Vagina (tissue), 2 donors: ENCODE results near the gene LNX2. TPM values are rescaled to one million over a fixed set of nuclear protein-coding genes. Genes with fewer than 3 reads are reported as not detected.

ENCODE experiments used
- DNase-seq, 2 donors: peaks; one replicate each; pipeline ENCODE4 v3.0.0-alpha.2; 2017; ENCODE audit errors: extremely low spot score in 2 of 2
- H3K27ac ChIP-seq: fragments of 200-600 bp; sonication (generic); one replicate; pipeline ENCODE4 v1.5.1; 2019
- H3K27me3 ChIP-seq: fragments of 200-600 bp; sonication (generic); one replicate; pipeline ENCODE4 v1.5.1; 2019
- H3K36me3 ChIP-seq, 2 donors: fragments of 200-600 bp; sonication (generic); one replicate each; pipeline ENCODE4 v1.5.1; 2017 to 2019
- H3K4me1 ChIP-seq: fragments of 200-600 bp; sonication (generic); one replicate; pipeline ENCODE4 v1.5.1; 2019
- H3K4me3 ChIP-seq, 2 donors: fragments of 200-600 bp; sonication (generic); 1 replicate in 1 of 2; 2 replicates in 1 of 2; pipeline ENCODE4 v1.5.1; 2016 to 2019
- H3K9me3 ChIP-seq: fragments of 200-600 bp; sonication (generic); one replicate; pipeline ENCODE4 v1.5.1; 2019
- POLR2A ChIP-seq, 2 donors: fragments of 450-650 bp; IDR thresholded peaks; one replicate each; pipeline ENCODE4 v1.6.1; 2017; ENCODE audit warnings: antibody characterized with exemption in 2 of 2, mild to moderate bottlenecking in 2 of 2, moderate library complexity in 2 of 2
- POLR2AphosphoS5 ChIP-seq, 2 donors: sonication (generic); formaldehyde crosslinking; IDR thresholded peaks; one replicate each; pipeline ENCODE4 v1.9.0; 2017; ENCODE audit warnings: antibody characterized with exemption in 2 of 2, mild to moderate bottlenecking in 2 of 2, low read depth in 1 of 2; ENCODE audit not compliant: insufficient read depth in 1 of 2
- intact Hi-C: fragments of 100-400 bp; cut with DNase I; formaldehyde crosslinking; loops from one replicate; pipeline ENCODE4 v1.15.1; 2023
- total RNA-seq: library from RNA; depleted of rRNA; stranded (reverse); fragments of >200 nt; gene quantifications from one replicate; pipeline ENCODE4 v1.2.3, GENCODE V29; 2016
- TF ChIP-seq, protein P1 (sequence below), 3 experiments: fragments of 450-650 bp in 2 of 3; fragments of 200-600 bp in 1 of 3; sonication (generic) in 1 of 3; IDR thresholded peaks; one replicate each; pipeline ENCODE4 v1.5.1; 2017 to 2019; ENCODE audit warnings: antibody characterized with exemption in 3 of 3, mild to moderate bottlenecking in 2 of 3, moderate library complexity in 2 of 3

The LNX2 gene
- total RNA-seq, 1 donor from 2014 or later, result 12.0 TPM

DNA sequence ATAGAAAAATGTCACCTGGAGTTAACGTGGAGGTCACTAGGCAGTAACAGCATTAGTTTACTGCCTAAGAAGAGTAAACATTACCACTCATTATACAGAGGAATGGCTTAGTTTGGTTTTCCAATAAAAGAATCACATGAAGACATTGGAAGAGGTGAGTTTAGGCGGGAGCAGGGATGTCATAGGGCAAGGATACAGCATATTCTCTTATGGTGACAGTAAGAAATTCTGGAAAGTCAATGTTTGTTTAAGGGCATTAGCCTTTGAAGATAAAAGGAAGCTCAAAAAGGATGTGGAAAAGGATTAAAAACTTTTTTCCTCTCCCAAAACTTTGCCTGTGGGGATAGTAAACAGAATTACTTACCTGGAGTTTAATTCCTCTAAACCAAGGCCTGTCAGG lies 5.5 kb upstream of the LNX2 start:
- no peaks in the 10 kb centered on the region for H3K27me3 ChIP-seq
- H3K27ac ChIP-seq, result no peak overlapping the region
- peaks cover 40% of the 10 kb centered on the region for H3K4me1 ChIP-seq
- no peak for DNase-seq
- H3K9me3 ChIP-seq, result no peaks in the 10 kb centered on the region
- H3K4me3 ChIP-seq, result no peak overlapping the region
- no peak for TF ChIP-seq POLR2AphosphoS5 (IDR thresholded peaks at IDR 0.05; ENCODE audit: insufficient read depth in 1 of 2, low read depth in 1 of 2)
- no peak for TF ChIP-seq POLR2A (IDR thresholded peaks at IDR 0.05)
- TF ChIP-seq, protein P1, sequence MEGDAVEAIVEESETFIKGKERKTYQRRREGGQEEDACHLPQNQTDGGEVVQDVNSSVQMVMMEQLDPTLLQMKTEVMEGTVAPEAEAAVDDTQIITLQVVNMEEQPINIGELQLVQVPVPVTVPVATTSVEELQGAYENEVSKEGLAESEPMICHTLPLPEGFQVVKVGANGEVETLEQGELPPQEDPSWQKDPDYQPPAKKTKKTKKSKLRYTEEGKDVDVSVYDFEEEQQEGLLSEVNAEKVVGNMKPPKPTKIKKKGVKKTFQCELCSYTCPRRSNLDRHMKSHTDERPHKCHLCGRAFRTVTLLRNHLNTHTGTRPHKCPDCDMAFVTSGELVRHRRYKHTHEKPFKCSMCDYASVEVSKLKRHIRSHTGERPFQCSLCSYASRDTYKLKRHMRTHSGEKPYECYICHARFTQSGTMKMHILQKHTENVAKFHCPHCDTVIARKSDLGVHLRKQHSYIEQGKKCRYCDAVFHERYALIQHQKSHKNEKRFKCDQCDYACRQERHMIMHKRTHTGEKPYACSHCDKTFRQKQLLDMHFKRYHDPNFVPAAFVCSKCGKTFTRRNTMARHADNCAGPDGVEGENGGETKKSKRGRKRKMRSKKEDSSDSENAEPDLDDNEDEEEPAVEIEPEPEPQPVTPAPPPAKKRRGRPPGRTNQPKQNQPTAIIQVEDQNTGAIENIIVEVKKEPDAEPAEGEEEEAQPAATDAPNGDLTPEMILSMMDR (IDR thresholded peaks at IDR 0.05), result no peak
- peaks cover 0 to 4% of the 10 kb centered on the region in 2 donors for H3K36me3 ChIP-seq
- intact Hi-C loops, result no loop called here

DNA sequence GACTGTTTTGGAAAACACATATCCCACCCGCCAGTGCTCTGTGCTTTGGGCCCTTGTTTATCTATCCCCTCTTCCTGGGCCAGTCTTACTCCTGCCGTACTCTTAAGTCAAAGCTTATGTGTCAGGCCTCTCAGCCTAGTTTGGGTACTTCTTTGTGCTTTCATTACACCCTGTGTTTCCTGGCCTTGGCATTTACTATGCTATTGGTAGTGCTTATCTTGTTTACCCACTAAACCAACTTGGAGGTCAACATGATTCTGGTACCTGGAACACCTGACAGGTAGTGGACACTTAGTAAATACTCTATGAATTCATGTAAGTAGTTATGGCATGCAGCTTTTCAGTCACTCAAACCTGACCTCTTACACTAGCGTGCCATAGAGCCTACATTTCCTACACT lies 3.7 kb upstream of the LNX2 start:
- H3K36me3 ChIP-seq, result peaks cover 0 to 4% of the 10 kb centered on the region in 2 donors
- no peak overlapping the region for H3K27ac ChIP-seq
- no peak for DNase-seq
- no peak overlapping the region for H3K4me3 ChIP-seq
- H3K27me3 ChIP-seq, result no peaks in the 10 kb centered on the region
- intact Hi-C loops, result no loop called here
- H3K9me3 ChIP-seq, result no peaks in the 10 kb centered on the region
- peaks cover 46% of the 10 kb centered on the region for H3K4me1 ChIP-seq
- TF ChIP-seq, protein P1 (IDR thresholded peaks at IDR 0.05), result no peak
- TF ChIP-seq POLR2AphosphoS5 (IDR thresholded peaks at IDR 0.05; ENCODE audit: insufficient read depth in 1 of 2, low read depth in 1 of 2) (no peak), POLR2A (IDR thresholded peaks at IDR 0.05) (no peak)

DNA sequence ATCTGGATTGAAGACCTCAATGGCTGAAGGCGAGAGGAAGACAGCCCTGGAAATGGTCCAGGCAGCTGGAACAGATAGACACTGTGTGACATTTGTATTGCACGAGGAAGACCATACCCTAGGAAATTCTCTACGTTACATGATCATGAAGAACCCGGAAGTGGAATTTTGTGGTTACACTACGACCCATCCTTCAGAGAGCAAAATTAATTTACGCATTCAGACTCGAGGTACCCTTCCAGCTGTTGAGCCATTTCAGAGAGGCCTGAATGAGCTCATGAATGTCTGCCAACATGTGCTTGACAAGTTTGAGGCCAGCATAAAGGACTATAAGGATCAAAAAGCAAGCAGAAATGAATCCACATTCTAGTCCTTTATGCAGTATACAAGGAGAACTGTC lies 2.6 kb upstream of the LNX2 start:
- Histone ChIP-seq H3K36me3 (peaks cover 0 to 4% of the 10 kb centered on the region in 2 donors), H3K27me3 (no peaks in the 10 kb centered on the region), H3K27ac (no peak overlapping the region), H3K4me1 (peaks cover 58% of the 10 kb centered on the region), H3K9me3 (no peaks in the 10 kb centered on the region), H3K4me3 (peak overlapping the region in 1 of 2 donors; percentile 96)
- intact Hi-C loops, result no loop called here
- no peak for TF ChIP-seq POLR2AphosphoS5 (IDR thresholded peaks at IDR 0.05; ENCODE audit: insufficient read depth in 1 of 2, low read depth in 1 of 2)
- DNase-seq, result no peak

DNA sequence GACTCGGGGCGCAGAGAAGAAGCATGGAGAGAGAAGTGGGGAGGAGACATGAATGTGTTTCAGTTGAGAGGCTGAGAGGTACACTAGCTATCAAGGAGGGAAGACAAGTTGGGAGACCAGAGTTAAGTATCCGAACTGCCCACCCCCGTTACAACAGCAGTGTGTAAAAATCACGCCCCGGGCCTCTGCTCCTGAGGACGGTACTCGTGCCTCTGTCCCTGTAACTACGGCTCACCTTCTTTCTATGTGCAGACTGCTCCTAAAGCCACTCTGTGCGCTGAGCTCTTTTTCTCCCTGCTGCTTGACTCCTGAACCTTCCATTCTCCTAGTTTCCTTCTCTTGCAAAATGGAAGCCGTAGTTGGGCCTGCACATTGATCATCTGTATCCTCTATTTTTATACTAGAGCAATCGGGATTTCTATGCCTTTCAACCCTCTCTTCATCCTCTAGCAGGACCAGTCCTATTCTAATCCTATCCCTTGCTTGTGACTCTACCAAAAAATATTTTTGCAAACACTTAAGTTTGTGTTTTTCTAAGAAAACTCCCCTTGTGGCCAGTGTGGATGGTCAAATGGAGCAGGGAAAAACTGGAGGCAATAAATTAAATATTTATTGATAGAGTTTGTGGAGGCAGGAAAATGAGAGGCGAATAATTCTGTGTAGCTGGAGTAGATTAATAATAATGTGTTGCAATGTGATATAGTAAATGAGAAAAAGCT lies 1.9 kb upstream of the LNX2 start:
- intact Hi-C loops, result no loop called here
- H3K4me1 ChIP-seq, result peaks cover 60% of the 10 kb centered on the region

DNA sequence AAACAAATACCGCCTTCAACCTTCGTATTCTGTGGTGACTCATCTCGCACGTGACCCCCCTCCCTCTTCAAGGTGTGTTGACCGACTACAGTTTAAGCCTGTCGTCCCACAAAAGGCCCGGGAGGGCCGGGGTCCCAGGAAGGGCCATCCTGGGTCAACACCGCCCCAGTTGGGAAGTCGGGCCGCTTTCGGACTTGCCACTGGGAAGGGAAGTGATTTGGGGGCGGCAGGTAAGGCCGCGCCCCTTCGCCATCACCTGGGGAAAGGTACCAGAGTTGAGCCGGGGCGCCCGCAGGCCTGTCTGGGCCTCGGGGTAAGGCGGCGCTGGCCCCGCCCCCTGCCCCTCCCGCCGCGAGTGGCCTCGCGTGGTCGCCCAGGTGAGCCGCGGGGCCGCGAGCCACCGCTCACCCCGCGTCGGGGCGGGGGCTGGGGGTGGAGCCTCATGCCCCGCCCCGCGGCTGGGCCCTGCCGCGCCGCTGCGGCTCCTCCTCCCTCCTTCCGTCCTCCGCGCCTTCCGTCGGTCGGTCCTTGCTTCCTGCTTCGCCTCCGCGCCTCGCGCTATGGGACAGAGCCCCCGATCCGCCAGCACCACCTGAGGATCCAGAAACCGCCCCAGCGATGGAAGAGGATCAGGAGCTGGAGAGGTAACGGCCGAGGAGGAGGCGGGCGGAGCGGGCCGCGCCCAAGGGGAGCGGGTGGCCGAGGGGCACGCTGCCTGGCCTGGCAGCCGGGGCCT lies 1.2 kb upstream of the LNX2 start, which contains the start of gene POLR1D:
TSS of gene POLR1D (plus strand) at position 527 of the 736 bp plus-strand sequence. CDS start at position 619, 92 bp downstream.
- H3K4me3 ChIP-seq, result peak within 1 kb of the TSS; percentile 67 to 96
- no peaks in the 10 kb centered on the region for H3K9me3 ChIP-seq
- intact Hi-C loops, result no loop called here
- peak in 1 of 2 donors; percentile 94 for DNase-seq
- H3K27me3 ChIP-seq, result no peaks in the 10 kb centered on the region
- H3K36me3 ChIP-seq, result peaks cover 0 to 4% of the 10 kb centered on the region in 2 donors
- peak within 1 kb of the TSS; percentile 98 for H3K27ac ChIP-seq
- H3K4me1 ChIP-seq, result peaks cover 60% of the 10 kb centered on the region
- TF ChIP-seq POLR2AphosphoS5 (IDR thresholded peaks at IDR 0.05; ENCODE audit: insufficient read depth in 1 of 2, low read depth in 1 of 2) (peak in 1 of 2 donors; percentile 86), POLR2A (IDR thresholded peaks at IDR 0.05) (peak in 1 of 2 donors; percentile 55)
- TF ChIP-seq, protein P1 (IDR thresholded peaks at IDR 0.05), result no peak

More for the DNA sequence above, 1.9 kb upstream of the LNX2 start:
- DNase-seq, result no peak
- peak overlapping the region; percentile 98 for H3K27ac ChIP-seq
- peak overlapping the region; percentile 67 to 96 for H3K4me3 ChIP-seq
- no peaks in the 10 kb centered on the region for H3K9me3 ChIP-seq
- H3K36me3 ChIP-seq, result peaks cover 0 to 4% of the 10 kb centered on the region in 2 donors
- peak in 1 of 2 donors; percentile 2 for TF ChIP-seq POLR2AphosphoS5 (IDR thresholded peaks at IDR 0.05; ENCODE audit: insufficient read depth in 1 of 2, low read depth in 1 of 2)
- no peak for TF ChIP-seq POLR2A (IDR thresholded peaks at IDR 0.05)
- TF ChIP-seq, protein P1 (IDR thresholded peaks at IDR 0.05), result no peak
- no peaks in the 10 kb centered on the region for H3K27me3 ChIP-seq
